Measurements from ENCODE around the gene GCN1. TPM values are rescaled to one million over a fixed set of nuclear protein-coding genes. Genes with fewer than 3 reads are reported as not detected.
A peak's percentile ranks its signal among the peaks of the same experiment; 100 is the strongest.

GCN1 gene
- polyA plus RNA-seq, 1 experiment, result 59.7 TPM

- CTCF ChIA-PET, result no interaction called here
- DNase-seq (ENCODE audit: low read depth), result no peak
- Histone ChIP-seq H3K36me3 (ENCODE audit: control insufficient read depth, insufficient read depth, low read length) (peaks cover 3% of the 10 kb centered on the region; the same call in 1 of the 2 replicates), H3K27me3 (ENCODE audit: control insufficient read depth, insufficient read depth, low read length) (no peaks in the 10 kb centered on the region), H3K4me3 (ENCODE audit: low read depth, low read length) (peak within 1 kb of the TSS; percentile 84)
- TF ChIP-seq CTCF (IDR thresholded peaks at IDR 0.05; ENCODE audit: insufficient read depth, low read depth, low read length), result no peak
- POLR2A ChIA-PET, result interaction anchor here (1.1 kb wide), 1 partner anchor 85 kb away, joined by 5 read pairs; the partner anchor contains the start of gene RPLP0
Measured at GRCh38 chr12:120116441-120116791, 78.1 kb downstream of the GCN1 start, which contains the start of gene RAB35. Gene RAB35, minus strand, starts transcription at chr12:120116753. Its CDS starts 103 bp downstream, at chr12:120116650.

- no peak for TF ChIP-seq CTCF (IDR thresholded peaks at IDR 0.05; ENCODE audit: insufficient read depth, low read depth, low read length)
- DNase-seq (ENCODE audit: low read depth), result no peak
- ChIA-PET CTCF (interaction anchor here (0.9 to 1.2 kb wide), 2 partner anchors 13 to 28 kb away, joined by 3 read pairs; no protein-coding TSS in a partner anchor), POLR2A (interaction anchor here (0.6 kb wide), 1 partner anchor 82 kb away, joined by 3 read pairs; no protein-coding TSS in a partner anchor)
- Histone ChIP-seq H3K36me3 (ENCODE audit: control insufficient read depth, insufficient read depth, low read length) (peaks cover 3% of the 10 kb centered on the region; the same call in 1 of the 2 replicates), H3K4me3 (ENCODE audit: low read depth, low read length) (peak overlapping the region; percentile 84), H3K27me3 (ENCODE audit: control insufficient read depth, insufficient read depth, low read length) (no peaks in the 10 kb centered on the region)
Measured at GRCh38 chr12:120115692-120116440, 78.6 kb downstream of the GCN1 start.

GRCh38 chr12:120115066-120115465, 79.4 kb downstream of the GCN1 start:
- Histone ChIP-seq H3K36me3 (ENCODE audit: control insufficient read depth, insufficient read depth, low read length) (peaks cover 3% of the 10 kb centered on the region; the same call in 1 of the 2 replicates), H3K27me3 (ENCODE audit: control insufficient read depth, insufficient read depth, low read length) (no peaks in the 10 kb centered on the region), H3K4me3 (ENCODE audit: low read depth, low read length) (peak overlapping the region; percentile 84; the same call in 1 of the 2 replicates)
- ChIA-PET CTCF (interaction anchor here (0.7 to 1.2 kb wide), 3 partner anchors 13 to 144 kb away, joined by 3 read pairs; no protein-coding TSS in a partner anchor), POLR2A (interaction anchor here (0.6 kb wide), 1 partner anchor 83 kb away, joined by 3 read pairs; no protein-coding TSS in a partner anchor)
- no peak for DNase-seq (ENCODE audit: low read depth)
- TF ChIP-seq CTCF (IDR thresholded peaks at IDR 0.05; ENCODE audit: insufficient read depth, low read depth, low read length), result no peak

- no peak for DNase-seq (ENCODE audit: low read depth)
- ChIA-PET CTCF (interaction anchor here (1.0 kb wide), 2 partner anchors 10 to 24 kb away, joined by 3 to 4 read pairs; no protein-coding TSS in a partner anchor), POLR2A (interaction anchor here (0.6 kb wide), 1 partner anchor 9 kb away, joined by 9 read pairs; no protein-coding TSS in a partner anchor)
- Histone ChIP-seq H3K36me3 (ENCODE audit: control insufficient read depth, insufficient read depth, low read length) (peaks cover 4% of the 10 kb centered on the region), H3K4me3 (ENCODE audit: low read depth, low read length) (no peak overlapping the region), H3K27me3 (ENCODE audit: control insufficient read depth, insufficient read depth, low read length) (no peaks in the 10 kb centered on the region)
- TF ChIP-seq CTCF (IDR thresholded peaks at IDR 0.05; ENCODE audit: insufficient read depth, low read depth, low read length), result no peak
Measured at GRCh38 chr12:120110550-120111501, 83.7 kb downstream of the GCN1 start.

All from BJ (cell line).